Esophagus squamous epithelium (tissue), 5 donors: ENCODE data around the gene SRP68. TPM values are rescaled to one million over a fixed set of nuclear protein-coding genes. Genes with fewer than 3 reads are reported as not detected.

Experiments used
- DNase-seq: peaks from one replicate; lab custom pipeline; 2025; lab: John Stamatoyannopoulos, UW
- H3K27ac ChIP-seq, 4 donors: fragments of 200-600 bp; sonication (generic); one replicate each; pipeline ENCODE4 v1.5.1; 2016 to 2019; ENCODE audit warnings: mild to moderate bottlenecking in 1 of 4
- H3K27me3 ChIP-seq, 4 donors: fragments of 200-600 bp; sonication (generic); 1 replicate in 3 of 4; 2 replicates in 1 of 4; pipeline versions ENCODE4 v1.5.1 to v1.6.0; 2017 to 2021; ENCODE audit warnings: antibody characterized with exemption in 1 of 4
- H3K36me3 ChIP-seq, 3 donors: fragments of 200-600 bp; sonication (generic); one replicate each; pipeline ENCODE4 v1.5.1; 2016 to 2019
- H3K4me1 ChIP-seq, 3 donors: fragments of 200-600 bp; sonication (generic); one replicate each; pipeline ENCODE4 v1.5.1; 2017 to 2019
- H3K4me3 ChIP-seq, 4 donors: fragments of 200-600 bp; sonication (generic); 1 replicate in 3 of 4; 2 replicates in 1 of 4; pipeline ENCODE4 v1.5.1; 2016 to 2019; ENCODE audit warnings: mild to moderate bottlenecking in 2 of 4, moderate library complexity in 1 of 4
- H3K9me3 ChIP-seq, 3 donors: fragments of 200-600 bp; sonication (generic); one replicate each; pipeline ENCODE4 v1.5.1; 2016 to 2019
- POLR2A ChIP-seq, 4 donors: fragments of 450-650 bp; IDR thresholded peaks; one replicate each; pipeline ENCODE4 v1.6.1; 2017; ENCODE audit warnings: antibody characterized with exemption in 4 of 4, mild to moderate bottlenecking in 4 of 4, moderate library complexity in 3 of 4
- WGBS, 2 donors: methylation state at CpG; one replicate each; pipeline ENCODE4 v1.1.5; 2018; 5-methylcytosine and 5-hydroxymethylcytosine counted together
- intact Hi-C: fragments of 100-400 bp; cut with DNase I; formaldehyde crosslinking; loops from one replicate; pipeline ENCODE4 v1.15.0; 2022
- total RNA-seq, 4 donors: library from RNA; depleted of rRNA; stranded (reverse); fragments of >200 nt; gene quantifications; one replicate each; pipeline ENCODE4 v1.1.0, GENCODE V29; 2016
- TF ChIP-seq, protein P1 (sequence below), 6 experiments: fragments of 450-650 bp in 4 of 6; fragments of 200-600 bp in 2 of 6; sonication (generic) in 2 of 6; IDR thresholded peaks; one replicate each; pipeline ENCODE4 v1.5.1; 2016 to 2019; ENCODE audit warnings: antibody characterized with exemption in 6 of 6, mild to moderate bottlenecking in 4 of 6, moderate library complexity in 4 of 6
- donor health status: DM: yes; HTN: yes; CAD: no.

SRP68 gene
- total RNA-seq = 10 to 100 TPM; 40.6 to 78.0 (median 52.7) TPM

- Histone ChIP-seq H3K4me1 (peaks cover 42 to 77% (median 50%) of the 10 kb centered on the region in 3 donors), H3K9me3 (no peaks in the 10 kb centered on the region), H3K27ac (peak within 1 kb of the TSS; percentile 79 to 86 (median 84)), H3K36me3 (peaks cover 0 to 28% (median 14%) of the 10 kb centered on the region in 3 donors), H3K4me3 (peak within 1 kb of the TSS; percentile 52 to 90 (median 72)), H3K27me3 (peaks cover 22 to 40% (median 36%) of the 10 kb centered on the region in 4 donors)
- DNase-seq = peak; percentile 27
- 0% methylated on average over 12 to 34 of the region's 57 CpGs for WGBS, 2 donors
- TF ChIP-seq POLR2A (IDR thresholded peaks at IDR 0.05) = peak in 2 of 4 donors; percentile 54 to 75
- TF ChIP-seq, protein P1, sequence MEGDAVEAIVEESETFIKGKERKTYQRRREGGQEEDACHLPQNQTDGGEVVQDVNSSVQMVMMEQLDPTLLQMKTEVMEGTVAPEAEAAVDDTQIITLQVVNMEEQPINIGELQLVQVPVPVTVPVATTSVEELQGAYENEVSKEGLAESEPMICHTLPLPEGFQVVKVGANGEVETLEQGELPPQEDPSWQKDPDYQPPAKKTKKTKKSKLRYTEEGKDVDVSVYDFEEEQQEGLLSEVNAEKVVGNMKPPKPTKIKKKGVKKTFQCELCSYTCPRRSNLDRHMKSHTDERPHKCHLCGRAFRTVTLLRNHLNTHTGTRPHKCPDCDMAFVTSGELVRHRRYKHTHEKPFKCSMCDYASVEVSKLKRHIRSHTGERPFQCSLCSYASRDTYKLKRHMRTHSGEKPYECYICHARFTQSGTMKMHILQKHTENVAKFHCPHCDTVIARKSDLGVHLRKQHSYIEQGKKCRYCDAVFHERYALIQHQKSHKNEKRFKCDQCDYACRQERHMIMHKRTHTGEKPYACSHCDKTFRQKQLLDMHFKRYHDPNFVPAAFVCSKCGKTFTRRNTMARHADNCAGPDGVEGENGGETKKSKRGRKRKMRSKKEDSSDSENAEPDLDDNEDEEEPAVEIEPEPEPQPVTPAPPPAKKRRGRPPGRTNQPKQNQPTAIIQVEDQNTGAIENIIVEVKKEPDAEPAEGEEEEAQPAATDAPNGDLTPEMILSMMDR (IDR thresholded peaks at IDR 0.05) = peak in 1 of 6 experiments; percentile 18
- intact Hi-C loops = no loop called here
Observed at GRCh38 chr17:76072148-76072858, at the start of gene SRP68. Gene SRP68, minus strand, starts transcription at chr17:76072517. Its CDS starts 26 bp downstream, at chr17:76072491.

GRCh38 chr17:76121932-76122430 is 49.7 kb upstream of the SRP68 start:
- DNase-seq = no peak
- Histone ChIP-seq H3K36me3 (no peaks in the 10 kb centered on the region), H3K27ac (peak overlapping the region in 3 of 4 donors; percentile 50 to 67 (median 61)), H3K9me3 (no peaks in the 10 kb centered on the region), H3K27me3 (no peaks in the 10 kb centered on the region), H3K4me1 (peaks cover 6 to 15% (median 10%) of the 10 kb centered on the region in 3 donors), H3K4me3 (peak overlapping the region; percentile 31 to 67 (median 40))
- intact Hi-C loops = loop anchor here (2.0 to 5.0 kb wide), 2 partner anchors 60 to 157 kb away; no protein-coding TSS in a partner anchor
- WGBS, 2 donors = 48% methylated on average over 10 of the region's 42 CpGs; no CpG with 5 or more reads in 1 of the 2 donors
- TF ChIP-seq POLR2A (IDR thresholded peaks at IDR 0.05) = no peak
- TF ChIP-seq, protein P1 (IDR thresholded peaks at IDR 0.05) = no peak

- H3K9me3 ChIP-seq = no peaks in the 10 kb centered on the region
- H3K4me3 ChIP-seq = no peak overlapping the region
- H3K36me3 ChIP-seq = no peaks in the 10 kb centered on the region
- no peak overlapping the region for H3K27ac ChIP-seq
- H3K4me1 ChIP-seq = peaks cover 6 to 15% (median 10%) of the 10 kb centered on the region in 3 donors
- WGBS, 2 donors = 83 to 91% methylated on average over 4 to 5 of the region's 5 CpGs
- intact Hi-C loops = loop anchor here (2.0 to 5.0 kb wide), 2 partner anchors 62 to 158 kb away; no protein-coding TSS in a partner anchor
- TF ChIP-seq, protein P1 (IDR thresholded peaks at IDR 0.05) = no peak
- no peak for TF ChIP-seq POLR2A (IDR thresholded peaks at IDR 0.05)
- no peak for DNase-seq
- H3K27me3 ChIP-seq = no peaks in the 10 kb centered on the region
Observed at GRCh38 chr17:76120658-76121008, 48.3 kb upstream of the SRP68 start.

GRCh38 chr17:76119409-76120371 is 47.4 kb upstream of the SRP68 start:
- Histone ChIP-seq H3K9me3 (no peaks in the 10 kb centered on the region), H3K27ac (no peak overlapping the region), H3K27me3 (no peaks in the 10 kb centered on the region), H3K36me3 (no peaks in the 10 kb centered on the region), H3K4me1 (peaks cover 6 to 15% (median 10%) of the 10 kb centered on the region in 3 donors), H3K4me3 (no peak overlapping the region)
- DNase-seq = no peak
- TF ChIP-seq, protein P1 (IDR thresholded peaks at IDR 0.05) = no peak
- TF ChIP-seq POLR2A (IDR thresholded peaks at IDR 0.05) = no peak
- intact Hi-C loops = loop anchor here (2.0 to 5.0 kb wide), 2 partner anchors 63 to 159 kb away; no protein-coding TSS in a partner anchor
- WGBS, 2 donors = 80 to 81% methylated on average over 12 to 18 of the region's 19 CpGs
